GM15510 (cell line): ENCODE measurements around the gene BCL2L12.

ENCODE experiments used
- POLR2A ChIP-seq: IDR thresholded peaks from 3 replicates; pipeline ENCODE4 v1.6.1; 2011; ENCODE audit warnings: borderline replicate concordance; ENCODE audit not compliant: insufficient read length; ENCODE audit errors: extremely low read depth

The BCL2L12 gene

GRCh38 chr19:49654581-49654980 lies 11.2 kb upstream of the BCL2L12 start:
- no peak for TF ChIP-seq POLR2A

DNA sequence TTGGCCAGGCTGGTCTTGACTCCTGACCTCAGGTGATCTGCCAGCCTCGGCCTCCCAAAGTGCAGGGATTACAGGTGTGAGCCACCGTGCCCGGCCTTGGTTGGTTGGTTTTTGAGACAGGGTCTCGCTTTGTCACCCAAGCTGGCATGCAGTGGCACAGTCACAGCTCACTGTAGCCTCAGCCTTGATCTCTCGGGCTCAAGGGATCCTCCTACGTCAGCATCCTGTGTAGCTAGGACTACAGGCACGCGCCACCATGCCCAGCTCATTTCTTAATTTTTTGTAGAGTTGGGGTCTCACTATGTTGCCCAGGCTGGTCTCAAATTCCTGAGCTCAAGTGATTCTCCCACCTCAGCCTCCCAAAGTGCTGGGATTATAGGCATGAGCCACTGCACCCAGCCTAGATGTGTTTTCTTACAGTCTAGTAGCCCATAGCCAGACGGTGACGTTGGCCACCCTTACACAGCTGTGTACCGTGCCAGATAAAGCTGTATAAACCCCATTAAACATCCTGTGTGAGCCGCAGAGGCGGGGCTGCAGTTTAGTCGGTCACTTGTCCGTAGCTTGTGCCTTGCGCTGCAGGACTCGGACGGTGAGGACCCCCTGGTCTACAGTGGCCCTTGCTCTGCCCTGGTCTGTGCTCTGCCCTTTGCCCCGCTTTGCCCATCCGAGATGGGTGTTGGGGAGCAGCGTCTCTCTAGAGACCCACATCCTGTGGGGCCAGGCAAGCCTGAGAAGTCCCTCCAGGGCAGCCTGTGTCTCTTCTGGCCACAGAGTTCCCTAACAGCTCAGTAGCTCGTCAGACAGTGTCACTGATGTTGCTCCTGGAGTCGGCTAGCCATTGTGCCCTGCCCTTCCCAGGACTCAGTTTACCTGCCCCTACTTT lies 9.9 kb upstream of the BCL2L12 start:
- no peak for TF ChIP-seq POLR2A

GRCh38 chr19:49656456-49657109 lies 9.2 kb upstream of the BCL2L12 start:
- no peak for TF ChIP-seq POLR2A

GRCh38 chr19:49657493-49658138 lies 8.1 kb upstream of the BCL2L12 start:
- no peak for TF ChIP-seq POLR2A

GRCh38 chr19:49658139-49658517 lies 7.6 kb upstream of the BCL2L12 start:
- TF ChIP-seq POLR2A = no peak

GRCh38 chr19:49658566-49659442 lies 6.9 kb upstream of the BCL2L12 start:
- no peak for TF ChIP-seq POLR2A

- no peak for TF ChIP-seq POLR2A
Measured at GRCh38 chr19:49660338-49660961, 5.3 kb upstream of the BCL2L12 start.

- TF ChIP-seq POLR2A = peak; percentile 19
Measured at GRCh38 chr19:49662011-49662410, 3.7 kb upstream of the BCL2L12 start.

- TF ChIP-seq POLR2A = no peak
Measured at GRCh38 chr19:49663224-49663623, 2.5 kb upstream of the BCL2L12 start.

- TF ChIP-seq POLR2A = peak; percentile 59
Measured at GRCh38 chr19:49664171-49665035, 1.3 kb upstream of the BCL2L12 start.

GRCh38 chr19:49665036-49665350 lies 740 bp upstream of the BCL2L12 start:
- TF ChIP-seq POLR2A = no peak

DNA sequence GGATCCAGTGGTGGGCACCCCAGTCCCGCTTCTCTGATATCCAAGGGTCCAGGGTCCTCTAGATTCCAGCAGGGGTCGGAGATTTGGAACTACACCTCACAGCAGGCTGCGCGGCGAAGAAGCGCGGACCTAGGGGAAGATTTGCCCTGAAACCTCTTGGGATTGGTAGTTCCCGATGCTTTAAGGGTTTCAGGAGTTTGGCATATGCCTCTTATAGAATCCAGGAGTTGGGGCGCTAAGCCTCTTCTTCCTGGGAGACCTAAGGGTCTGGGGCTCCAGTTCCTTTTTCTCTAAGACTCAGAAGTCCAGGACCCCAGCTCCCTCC lies 349 bp downstream of the BCL2L12 start:
- TF ChIP-seq POLR2A = no peak

- TF ChIP-seq POLR2A = no peak
Measured at GRCh38 chr19:49667473-49667872, 1.7 kb downstream of the BCL2L12 start.
